Measurements from ENCODE around the gene CLEC11A.

Gene CLEC11A

GRCh38 chr19:50703915-50704796, 19.0 kb upstream of the CLEC11A start:
- CTCF ChIA-PET = interaction anchor here (0.6 to 7.0 kb wide), 23 partner anchors 9 to 392 kb away, joined by 3 to 151 read pairs (median 4); partner anchors contain the start of gene CLEC11A
- Histone ChIP-seq H3K27ac (ENCODE audit: extremely low read depth, low read depth, low read length) (no peak overlapping the region), H3K9me3 (ENCODE audit: control insufficient read depth, insufficient read depth, low read depth, low read length) (no peaks in the 10 kb centered on the region), H3K36me3 (ENCODE audit: control insufficient read depth in 2 of 2, insufficient read depth in 1 of 2, low read length in 2 of 2) (no peaks in the 10 kb centered on the region), H3K4me1 (ENCODE audit: control insufficient read depth, insufficient read depth, low read length) (no peaks in the 10 kb centered on the region), H3K4me3 (ENCODE audit: low read depth, low read length) (no peak overlapping the region)
- POLR2A ChIA-PET = interaction anchor here (2.0 kb wide), 1 partner anchor 20 kb away, joined by 9 read pairs; no protein-coding TSS in a partner anchor
- no peak for TF ChIP-seq ZNF37A (tag by site-specific recombination; IDR thresholded peaks at IDR 0.05)
- 0 out of 2 replicates have a peak, but pooled peaks have one; percentile 42 for TF ChIP-seq ZFP3 (tag by site-specific recombination; IDR thresholded peaks at IDR 0.05; ENCODE audit: low read depth)
- TF ChIP-seq GLIS1 (tag by site-specific recombination; IDR thresholded peaks at IDR 0.05) = peak; percentile 33
- TF ChIP-seq ZNF169 (tag by site-specific recombination; IDR thresholded peaks at IDR 0.05) = no peak
- TF ChIP-seq ZNF654 (tag by site-specific recombination; IDR thresholded peaks at IDR 0.05; ENCODE audit: low read depth) = peak; percentile 63
- TF ChIP-seq CTCF (tag by site-specific recombination; IDR thresholded peaks at IDR 0.05) = peak; percentile 97
- TF ChIP-seq ZNF600 (tag by site-specific recombination; IDR thresholded peaks at IDR 0.05) = peak; percentile 48; the same call in 1 of the 2 replicates

DNA sequence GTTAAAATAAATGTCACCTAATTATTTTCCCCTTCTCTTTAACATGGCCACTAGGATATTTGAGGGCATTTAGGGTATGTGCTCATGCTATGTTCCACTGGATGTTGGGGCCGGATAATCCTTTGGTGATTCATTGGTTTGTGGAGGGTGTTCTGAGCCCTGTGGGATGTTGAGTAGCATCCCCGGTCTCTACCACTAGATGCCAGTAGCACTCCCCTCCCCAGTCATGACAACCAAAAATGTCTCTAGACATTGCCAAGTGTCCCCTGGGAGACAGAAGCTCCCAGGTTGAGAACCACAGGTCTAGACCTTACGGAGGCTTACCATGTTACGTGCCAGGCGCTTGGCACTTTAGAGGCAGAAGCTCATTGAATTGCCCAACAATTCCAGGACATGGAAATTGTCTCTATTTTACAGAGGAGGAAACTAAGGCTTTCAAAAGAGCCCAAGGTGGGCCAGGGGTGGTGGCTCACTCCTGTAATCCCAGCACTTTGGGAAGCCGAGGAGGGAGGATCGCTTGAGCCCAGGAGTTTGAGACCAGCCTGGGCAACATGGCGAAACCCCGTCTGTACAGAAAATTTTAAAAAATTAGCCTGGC, 17.6 kb upstream of the CLEC11A start:
- CTCF ChIA-PET = interaction anchor here (0.6 to 7.0 kb wide), 36 partner anchors 7 to 257 kb away, joined by 3 to 151 read pairs (median 3); partner anchors contain the start of gene CLEC11A
- TF ChIP-seq SCRT2 (tag by site-specific recombination; IDR thresholded peaks at IDR 0.05) = no peak
- TF ChIP-seq, protein P1, sequence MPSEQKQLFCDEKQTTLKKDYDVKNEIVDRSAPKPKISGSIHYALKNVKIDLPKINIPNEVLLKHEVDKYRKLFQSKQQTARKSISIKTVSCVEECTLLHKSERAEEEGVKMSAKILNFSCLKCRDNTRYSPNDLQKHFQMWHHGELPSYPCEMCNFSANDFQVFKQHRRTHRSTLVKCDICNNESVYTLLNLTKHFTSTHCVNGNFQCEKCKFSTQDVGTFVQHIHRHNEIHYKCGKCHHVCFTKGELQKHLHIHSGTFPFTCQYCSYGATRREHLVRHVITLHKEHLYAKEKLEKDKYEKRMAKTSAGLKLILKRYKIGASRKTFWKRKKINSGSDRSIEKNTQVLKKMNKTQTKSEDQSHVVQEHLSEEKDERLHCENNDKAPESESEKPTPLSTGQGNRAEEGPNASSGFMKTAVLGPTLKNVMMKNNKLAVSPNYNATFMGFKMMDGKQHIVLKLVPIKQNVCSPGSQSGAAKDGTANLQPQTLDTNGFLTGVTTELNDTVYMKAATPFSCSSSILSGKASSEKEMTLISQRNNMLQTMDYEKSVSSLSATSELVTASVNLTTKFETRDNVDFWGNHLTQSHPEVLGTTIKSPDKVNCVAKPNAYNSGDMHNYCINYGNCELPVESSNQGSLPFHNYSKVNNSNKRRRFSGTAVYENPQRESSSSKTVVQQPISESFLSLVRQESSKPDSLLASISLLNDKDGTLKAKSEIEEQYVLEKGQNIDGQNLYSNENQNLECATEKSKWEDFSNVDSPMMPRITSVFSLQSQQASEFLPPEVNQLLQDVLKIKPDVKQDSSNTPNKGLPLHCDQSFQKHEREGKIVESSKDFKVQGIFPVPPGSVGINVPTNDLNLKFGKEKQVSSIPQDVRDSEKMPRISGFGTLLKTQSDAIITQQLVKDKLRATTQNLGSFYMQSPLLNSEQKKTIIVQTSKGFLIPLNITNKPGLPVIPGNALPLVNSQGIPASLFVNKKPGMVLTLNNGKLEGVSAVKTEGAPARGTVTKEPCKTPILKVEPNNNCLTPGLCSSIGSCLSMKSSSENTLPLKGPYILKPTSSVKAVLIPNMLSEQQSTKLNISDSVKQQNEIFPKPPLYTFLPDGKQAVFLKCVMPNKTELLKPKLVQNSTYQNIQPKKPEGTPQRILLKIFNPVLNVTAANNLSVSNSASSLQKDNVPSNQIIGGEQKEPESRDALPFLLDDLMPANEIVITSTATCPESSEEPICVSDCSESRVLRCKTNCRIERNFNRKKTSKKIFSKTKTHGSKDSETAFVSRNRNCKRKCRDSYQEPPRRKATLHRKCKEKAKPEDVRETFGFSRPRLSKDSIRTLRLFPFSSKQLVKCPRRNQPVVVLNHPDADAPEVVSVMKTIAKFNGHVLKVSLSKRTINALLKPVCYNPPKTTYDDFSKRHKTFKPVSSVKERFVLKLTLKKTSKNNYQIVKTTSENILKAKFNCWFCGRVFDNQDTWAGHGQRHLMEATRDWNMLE (tag by site-specific recombination; conservative IDR thresholded peaks at IDR 0.05; ENCODE audit: low read depth) = no peak
- no peak for TF ChIP-seq GLI2 (tag by site-specific recombination; IDR thresholded peaks at IDR 0.05; ENCODE audit: borderline replicate concordance, low read depth)
- TF ChIP-seq ZBTB48 (tag by site-specific recombination; IDR thresholded peaks at IDR 0.05) = no peak
- no peak for TF ChIP-seq ZFP3 (tag by site-specific recombination; IDR thresholded peaks at IDR 0.05; ENCODE audit: low read depth)
- 0 out of 2 replicates have a peak, but pooled peaks have one; percentile 20 for TF ChIP-seq KLF8 (tag by site-specific recombination; IDR thresholded peaks at IDR 0.05)
- peak; percentile 76 for TF ChIP-seq ZNF660 (tag by site-specific recombination; IDR thresholded peaks at IDR 0.05)
- 0 out of 2 replicates have a peak, but pooled peaks have one; percentile 12 for TF ChIP-seq ZEB2 (tag by site-specific recombination; IDR thresholded peaks at IDR 0.05)
- TF ChIP-seq ZNF654 (tag by site-specific recombination; IDR thresholded peaks at IDR 0.05; ENCODE audit: low read depth) = peak; percentile 73
- no peak for TF ChIP-seq ZNF292 (tag by site-specific recombination; IDR thresholded peaks at IDR 0.05; ENCODE audit: borderline replicate concordance, low read depth)
- no peak for TF ChIP-seq ZNF394 (tag by site-specific recombination; IDR thresholded peaks at IDR 0.05; ENCODE audit: borderline replicate concordance)
- TF ChIP-seq ZNF155 (tag by site-specific recombination; IDR thresholded peaks at IDR 0.05) = no peak
- peak; percentile 49; the same call in 1 of the 2 replicates for TF ChIP-seq CTCF (tag by site-specific recombination; IDR thresholded peaks at IDR 0.05)
- TF ChIP-seq, protein P2, sequence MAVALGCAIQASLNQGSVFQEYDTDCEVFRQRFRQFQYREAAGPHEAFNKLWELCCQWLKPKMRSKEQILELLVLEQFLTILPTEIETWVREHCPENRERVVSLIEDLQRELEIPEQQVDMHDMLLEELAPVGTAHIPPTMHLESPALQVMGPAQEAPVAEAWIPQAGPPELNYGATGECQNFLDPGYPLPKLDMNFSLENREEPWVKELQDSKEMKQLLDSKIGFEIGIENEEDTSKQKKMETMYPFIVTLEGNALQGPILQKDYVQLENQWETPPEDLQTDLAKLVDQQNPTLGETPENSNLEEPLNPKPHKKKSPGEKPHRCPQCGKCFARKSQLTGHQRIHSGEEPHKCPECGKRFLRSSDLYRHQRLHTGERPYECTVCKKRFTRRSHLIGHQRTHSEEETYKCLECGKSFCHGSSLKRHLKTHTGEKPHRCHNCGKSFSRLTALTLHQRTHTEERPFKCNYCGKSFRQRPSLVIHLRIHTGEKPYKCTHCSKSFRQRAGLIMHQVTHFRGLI (tag by site-specific recombination; IDR thresholded peaks at IDR 0.05) = no peak
- TF ChIP-seq ZNF221 (tag by site-specific recombination; IDR thresholded peaks at IDR 0.05; ENCODE audit: borderline replicate concordance) = no peak
- no peak for TF ChIP-seq ZNF610 (tag by site-specific recombination; IDR thresholded peaks at IDR 0.05; ENCODE audit: borderline replicate concordance)
- no peak for TF ChIP-seq ZNF239 (tag by site-specific recombination; IDR thresholded peaks at IDR 0.05)
- H3K4me1 ChIP-seq (ENCODE audit: control insufficient read depth, insufficient read depth, low read length) = no peaks in the 10 kb centered on the region
- H3K36me3 ChIP-seq (ENCODE audit: control insufficient read depth in 2 of 2, insufficient read depth in 1 of 2, low read length in 2 of 2) = no peaks in the 10 kb centered on the region
- POLR2A ChIA-PET = interaction anchor here (0.9 kb wide), 1 partner anchor 19 kb away, joined by 4 read pairs; no protein-coding TSS in a partner anchor
- no peak overlapping the region for H3K27ac ChIP-seq (ENCODE audit: extremely low read depth, low read depth, low read length)
- H3K4me3 ChIP-seq (ENCODE audit: low read depth, low read length) = no peak overlapping the region
- H3K9me3 ChIP-seq (ENCODE audit: control insufficient read depth, insufficient read depth, low read depth, low read length) = no peaks in the 10 kb centered on the region
